Measurements from ENCODE around the gene RNF144B. TPM values are rescaled to one million over a fixed set of nuclear protein-coding genes. Genes with fewer than 3 reads are reported as not detected.

RNF144B gene
- total RNA-seq, 1 experiment from 2014 or later: 2.3 TPM

DNA sequence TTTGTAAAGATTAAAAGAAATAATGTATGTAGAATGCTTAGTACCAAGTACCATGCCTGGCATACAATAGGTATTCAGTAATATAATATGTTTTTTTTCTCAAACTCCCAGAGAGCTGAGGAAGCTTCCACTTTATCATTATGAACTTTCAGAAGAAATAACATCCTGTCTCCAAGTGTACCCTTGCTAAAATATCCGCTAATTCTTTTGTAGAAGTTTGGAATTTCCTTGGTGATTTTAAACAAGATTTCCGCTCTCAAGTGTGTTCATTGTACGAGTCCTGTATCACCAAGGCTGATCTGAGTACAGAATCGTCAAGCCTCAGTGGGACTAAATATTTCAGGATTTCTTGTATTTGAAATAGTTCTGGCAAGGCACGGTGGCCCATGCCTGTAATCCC lies 16.1 kb upstream of the RNF144B start:
- H3K79me2 ChIP-seq (ENCODE audit: insufficient read depth, low read length): no peaks in the 10 kb centered on the region
- Mint-ChIP-seq H3K4me1 (no peaks in the 10 kb centered on the region), H3K9me3 (no peaks in the 10 kb centered on the region; a peak in 1 of 5 replicates), H3K27ac (no peak overlapping the region), H3K27me3 (ENCODE audit: low read depth) (peaks cover 4% of the 10 kb centered on the region; the same call in 1 of the 2 replicates), H3K36me3 (ENCODE audit: insufficient read depth in 1 of 3, low read depth in 3 of 3) (0 out of 7 replicates have a peak, but pooled peaks cover 0 to under 1% (median 0%) of the 10 kb centered on the region in 3 experiments), H3K4me3 (no peak overlapping the region)
- no peak overlapping the region for H2BK20ac ChIP-seq (ENCODE audit: low read depth, low read length, poor library complexity, severe bottlenecking)
- no peak overlapping the region for H2AK5ac ChIP-seq (ENCODE audit: insufficient read length, low read length)
- TF ChIP-seq, protein P1, sequence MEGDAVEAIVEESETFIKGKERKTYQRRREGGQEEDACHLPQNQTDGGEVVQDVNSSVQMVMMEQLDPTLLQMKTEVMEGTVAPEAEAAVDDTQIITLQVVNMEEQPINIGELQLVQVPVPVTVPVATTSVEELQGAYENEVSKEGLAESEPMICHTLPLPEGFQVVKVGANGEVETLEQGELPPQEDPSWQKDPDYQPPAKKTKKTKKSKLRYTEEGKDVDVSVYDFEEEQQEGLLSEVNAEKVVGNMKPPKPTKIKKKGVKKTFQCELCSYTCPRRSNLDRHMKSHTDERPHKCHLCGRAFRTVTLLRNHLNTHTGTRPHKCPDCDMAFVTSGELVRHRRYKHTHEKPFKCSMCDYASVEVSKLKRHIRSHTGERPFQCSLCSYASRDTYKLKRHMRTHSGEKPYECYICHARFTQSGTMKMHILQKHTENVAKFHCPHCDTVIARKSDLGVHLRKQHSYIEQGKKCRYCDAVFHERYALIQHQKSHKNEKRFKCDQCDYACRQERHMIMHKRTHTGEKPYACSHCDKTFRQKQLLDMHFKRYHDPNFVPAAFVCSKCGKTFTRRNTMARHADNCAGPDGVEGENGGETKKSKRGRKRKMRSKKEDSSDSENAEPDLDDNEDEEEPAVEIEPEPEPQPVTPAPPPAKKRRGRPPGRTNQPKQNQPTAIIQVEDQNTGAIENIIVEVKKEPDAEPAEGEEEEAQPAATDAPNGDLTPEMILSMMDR (conservative IDR thresholded peaks at IDR 0.05): no peak
- no peak overlapping the region for H2AFZ ChIP-seq (ENCODE audit: low read length)
- H3K56ac ChIP-seq (ENCODE audit: insufficient read length, low read depth, low read length): no peak overlapping the region
- DNase-seq: no peak
- H3K9ac ChIP-seq (ENCODE audit: extremely low read depth, insufficient read length, low read length): no peak overlapping the region
- no peaks in the 10 kb centered on the region for H4K20me1 ChIP-seq (ENCODE audit: control insufficient read depth, insufficient read depth, insufficient read length)
- H2BK120ac ChIP-seq (ENCODE audit: low read depth, low read length, poor library complexity, severe bottlenecking): no peak overlapping the region
- H3K9me3 ChIP-seq (ENCODE audit: control insufficient read depth, low read depth, low read length): no peaks in the 10 kb centered on the region
- H3K4ac ChIP-seq (ENCODE audit: low read depth, low read length): no peak overlapping the region
- H3K79me1 ChIP-seq (ENCODE audit: insufficient read depth, low read depth, low read length, poor library complexity, severe bottlenecking): no peaks in the 10 kb centered on the region
- H3K23me2 ChIP-seq (ENCODE audit: insufficient read length, low read depth, low read length, poor library complexity, severe bottlenecking): no peaks in the 10 kb centered on the region
- no peak overlapping the region for H3T11ph ChIP-seq (ENCODE audit: low read length)
- H3K18ac ChIP-seq (ENCODE audit: insufficient read length, low read depth, low read length): no peak overlapping the region
- no peak overlapping the region for H2BK15ac ChIP-seq (ENCODE audit: low read depth, low read length)
- H3K27ac ChIP-seq (ENCODE audit: insufficient read length, low read depth, low read length): no peak overlapping the region
- no peaks in the 10 kb centered on the region for H3K27me3 ChIP-seq (ENCODE audit: insufficient read depth, low read length)
- H2BK12ac ChIP-seq (ENCODE audit: insufficient read length, low read depth, low read length): no peak overlapping the region
- no peak overlapping the region for H3K14ac ChIP-seq (ENCODE audit: insufficient read depth, low read length)
- H4K91ac ChIP-seq (ENCODE audit: insufficient read length, low read depth, low read length): no peak overlapping the region
- no peaks in the 10 kb centered on the region for H3K4me1 ChIP-seq (ENCODE audit: insufficient read depth, low read length)
- H2BK5ac ChIP-seq (ENCODE audit: insufficient read length, low read length): no peak overlapping the region
- no peak overlapping the region for H4K5ac ChIP-seq (ENCODE audit: insufficient read length, low read depth, low read length)
- no CpG with 5 or more reads among the region's 5 CpGs for WGBS (ENCODE audit: extremely low coverage, insufficient read length, low lambda C conversion rate)
- H4K8ac ChIP-seq (replicated peaks; ENCODE audit: insufficient read length, low read depth, low read length): no peak overlapping the region
- no peak overlapping the region for H3K23ac ChIP-seq (ENCODE audit: insufficient read length, low read depth, low read length)
- no peak overlapping the region for H3K4me2 ChIP-seq (ENCODE audit: insufficient read depth, insufficient read length, low read length)

Measured in H9 (cell line).